HepG2 (cell line): ENCODE measurements around the gene RAB28. TPM values are rescaled to one million over a fixed set of nuclear protein-coding genes. Genes with fewer than 3 reads are reported as not detected.

Experiments
- HNRNPUL1 ChIP-seq: fragments of 200-400 bp; formaldehyde crosslinking; IDR thresholded peaks from 2 replicates; pipeline ENCODE4 v1.6.1; 2017; ENCODE audit warnings: low read depth, mild to moderate bottlenecking, low read length, moderate library complexity
- KDM2A ChIP-seq: sonication (generic); formaldehyde crosslinking; IDR thresholded peaks from 2 replicates; pipeline ENCODE4 v1.4.0; 2020; ENCODE audit warnings: low read depth, missing genetic modification reagents, borderline replicate concordance
- MBNL3 ChIP-seq: fragments of 250-450 bp; sonication (Bioruptor Pico); conservative IDR thresholded peaks from 2 replicates; pipeline ENCODE4 v1.8.0; 2022; ENCODE audit warnings: mild to moderate bottlenecking, inconsistent platforms
- MEF2D ChIP-seq: sonication (generic); formaldehyde crosslinking; IDR thresholded peaks from 2 replicates; pipeline ENCODE4 v1.5.1; 2020; ENCODE audit warnings: mild to moderate bottlenecking, missing genetic modification reagents
- PHF8 ChIP-seq: sonication (generic); formaldehyde crosslinking; IDR thresholded peaks from 2 replicates; pipeline ENCODE4 v1.5.0; 2020; ENCODE audit warnings: missing genetic modification reagents
- TCF7 ChIP-seq: sonication (generic); IDR thresholded peaks from 2 replicates; pipeline ENCODE4 v1.6.1; 2016; ENCODE audit warnings: antibody characterized with exemption, low read depth
- TOE1 ChIP-seq: sonication (generic); formaldehyde crosslinking; IDR thresholded peaks from 2 replicates; pipeline ENCODE4 v1.4.0; 2020; ENCODE audit warnings: mild to moderate bottlenecking, missing genetic modification reagents
- ZNF138 ChIP-seq: sonication (generic); formaldehyde crosslinking; IDR thresholded peaks from 2 replicates; pipeline ENCODE4 v1.5.0; 2020; ENCODE audit warnings: mild to moderate bottlenecking, low read depth, missing genetic modification reagents
- ZNF615 ChIP-seq: sonication (generic); formaldehyde crosslinking; IDR thresholded peaks from 2 replicates; pipeline ENCODE4 v1.5.0; 2020; ENCODE audit warnings: mild to moderate bottlenecking, missing genetic modification reagents, borderline replicate concordance
- ZNF644 ChIP-seq: IDR thresholded peaks from 2 replicates; pipeline ENCODE4 v1.6.1; 2016; ENCODE audit warnings: low read depth
- polyA plus RNA-seq, 8 experiments: library from polyadenylated mRNA; depleted of rRNA in 3 of 8; stranded (reverse) in 7 of 8; unstranded in 1 of 8; fragments of >200 nt; fragmentation: Illumina TruSeq in 4 of 8; extraction: Trizol in 4 of 8; gene quantifications; 2 replicates each; pipeline versions ENCODE4 v1.2.1 to v1.2.3, GENCODE V29; 2011 to 2016; ENCODE audit warnings: low read depth in 4 of 8, missing spikeins in 1 of 8, mixed read lengths in 1 of 8; ENCODE audit not compliant: insufficient read depth in 1 of 8
- total RNA-seq, 5 experiments: library from RNA; depleted of rRNA; stranded (reverse); fragments of >200 nt; fragmentation: Illumina TruSeq; extraction: Trizol; gene quantifications; 2 replicates each; pipeline ENCODE4 v1.2.3, GENCODE V29; 2016; ENCODE audit warnings: low read depth in 1 of 5
- TF ChIP-seq, protein P1 (sequence below): sonication (generic); formaldehyde crosslinking; IDR thresholded peaks from 2 replicates; pipeline ENCODE4 v1.5.1; 2020; ENCODE audit warnings: missing genetic modification reagents, mild to moderate bottlenecking, borderline replicate concordance
- TF ChIP-seq, protein P2 (sequence below): sonication (generic); formaldehyde crosslinking; IDR thresholded peaks from 2 replicates; pipeline ENCODE4 v1.8.0; 2022; ENCODE audit warnings: low read depth, missing genetic modification reagents
- TF ChIP-seq, protein P3 (sequence below): sonication (generic); formaldehyde crosslinking; IDR thresholded peaks from 2 replicates; pipeline ENCODE4 v1.4.0; 2020; ENCODE audit warnings: mild to moderate bottlenecking, missing genetic modification reagents
- TF ChIP-seq, protein P4 (sequence below): sonication (generic); formaldehyde crosslinking; IDR thresholded peaks from 2 replicates; pipeline ENCODE4 v1.9.0; 2021; ENCODE audit warnings: mild to moderate bottlenecking, missing genetic modification reagents
- TF ChIP-seq, protein P5 (sequence below): sonication (generic); formaldehyde crosslinking; IDR thresholded peaks from 2 replicates; pipeline ENCODE4 v1.4.0; 2020; ENCODE audit warnings: missing genetic modification reagents, borderline replicate concordance

RAB28 gene
- total and polyA plus RNA-seq, 2 of the 13 experiments (the other 11 are each of a cell fraction or from before 2014, with no cell fraction given) = 11.8 to 18.2 TPM

DNA sequence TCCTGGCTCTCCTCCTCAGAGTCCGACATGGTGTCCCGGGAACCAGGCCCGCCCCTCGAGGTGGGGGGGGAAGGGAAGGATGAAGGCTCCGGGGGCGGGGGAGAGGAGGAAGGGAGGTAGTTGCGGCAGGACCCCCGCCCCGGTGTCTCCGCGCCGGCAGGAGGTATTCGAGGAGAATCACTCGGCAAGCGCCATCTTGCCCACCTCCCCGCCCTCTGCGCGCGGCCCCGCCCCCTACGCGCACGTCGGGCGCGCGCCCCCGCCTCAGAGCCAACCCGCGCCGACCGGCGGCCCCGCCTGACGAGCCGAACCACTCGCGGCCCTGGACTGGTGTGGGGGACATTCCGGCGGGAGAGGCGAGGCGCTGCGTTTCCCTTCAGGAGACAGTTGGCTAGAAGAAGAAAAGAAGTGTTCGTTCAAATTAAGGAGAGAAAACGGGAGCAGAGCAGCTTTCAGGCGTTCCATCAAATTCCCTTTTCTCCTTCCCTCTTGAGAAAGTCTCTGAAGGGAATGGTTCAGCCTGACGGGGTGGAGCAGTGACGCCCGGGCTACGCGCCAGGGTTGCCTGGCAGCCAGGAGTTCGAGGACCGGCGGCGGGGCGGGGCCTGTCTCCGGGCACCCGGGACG is at the start of gene RAB28 (continued):
- TF ChIP-seq TCF7 (no peak), MEF2D (CRISPR knock-in tag) (no peak), TOE1 (no peak), MBNL3 (CRISPR knock-in tag) (no peak), ZNF615 (no peak), ZNF644 (CRISPR knock-in tag) (no peak), HNRNPUL1 (no peak), PHF8 (CRISPR knock-in tag) (peak; percentile 51), ZNF138 (CRISPR knock-in tag) (0 out of 2 replicates have a peak, but pooled peaks have one; percentile 23), KDM2A (CRISPR knock-in tag) (no peak; the same call in 1 of the 2 replicates)
- TF ChIP-seq, protein P1, sequence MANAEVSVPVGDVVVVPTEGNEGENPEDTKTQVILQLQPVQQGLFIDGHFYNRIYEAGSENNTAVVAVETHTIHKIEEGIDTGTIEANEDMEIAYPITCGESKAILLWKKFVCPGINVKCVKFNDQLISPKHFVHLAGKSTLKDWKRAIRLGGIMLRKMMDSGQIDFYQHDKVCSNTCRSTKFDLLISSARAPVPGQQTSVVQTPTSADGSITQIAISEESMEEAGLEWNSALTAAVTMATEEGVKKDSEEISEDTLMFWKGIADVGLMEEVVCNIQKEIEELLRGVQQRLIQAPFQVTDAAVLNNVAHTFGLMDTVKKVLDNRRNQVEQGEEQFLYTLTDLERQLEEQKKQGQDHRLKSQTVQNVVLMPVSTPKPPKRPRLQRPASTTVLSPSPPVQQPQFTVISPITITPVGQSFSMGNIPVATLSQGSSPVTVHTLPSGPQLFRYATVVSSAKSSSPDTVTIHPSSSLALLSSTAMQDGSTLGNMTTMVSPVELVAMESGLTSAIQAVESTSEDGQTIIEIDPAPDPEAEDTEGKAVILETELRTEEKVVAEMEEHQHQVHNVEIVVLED (CRISPR knock-in tag) = peak; percentile 82
- TF ChIP-seq, protein P2, sequence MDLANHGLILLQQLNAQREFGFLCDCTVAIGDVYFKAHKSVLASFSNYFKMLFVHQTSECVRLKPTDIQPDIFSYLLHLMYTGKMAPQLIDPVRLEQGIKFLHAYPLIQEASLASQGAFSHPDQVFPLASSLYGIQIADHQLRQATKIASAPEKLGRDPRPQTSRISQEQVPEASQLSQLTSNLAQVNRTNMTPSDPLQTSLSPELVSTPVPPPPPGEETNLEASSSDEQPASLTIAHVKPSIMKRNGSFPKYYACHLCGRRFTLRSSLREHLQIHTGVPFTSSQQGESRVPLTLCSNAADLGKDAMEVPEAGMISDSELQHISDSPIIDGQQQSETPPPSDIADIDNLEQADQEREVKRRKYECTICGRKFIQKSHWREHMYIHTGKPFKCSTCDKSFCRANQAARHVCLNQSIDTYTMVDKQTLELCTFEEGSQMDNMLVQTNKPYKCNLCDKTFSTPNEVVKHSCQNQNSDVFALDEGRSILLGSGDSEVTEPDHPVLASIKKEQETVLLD (CRISPR knock-in tag) = 0 out of 2 replicates have a peak, but pooled peaks have one; percentile 4
- TF ChIP-seq, protein P3, sequence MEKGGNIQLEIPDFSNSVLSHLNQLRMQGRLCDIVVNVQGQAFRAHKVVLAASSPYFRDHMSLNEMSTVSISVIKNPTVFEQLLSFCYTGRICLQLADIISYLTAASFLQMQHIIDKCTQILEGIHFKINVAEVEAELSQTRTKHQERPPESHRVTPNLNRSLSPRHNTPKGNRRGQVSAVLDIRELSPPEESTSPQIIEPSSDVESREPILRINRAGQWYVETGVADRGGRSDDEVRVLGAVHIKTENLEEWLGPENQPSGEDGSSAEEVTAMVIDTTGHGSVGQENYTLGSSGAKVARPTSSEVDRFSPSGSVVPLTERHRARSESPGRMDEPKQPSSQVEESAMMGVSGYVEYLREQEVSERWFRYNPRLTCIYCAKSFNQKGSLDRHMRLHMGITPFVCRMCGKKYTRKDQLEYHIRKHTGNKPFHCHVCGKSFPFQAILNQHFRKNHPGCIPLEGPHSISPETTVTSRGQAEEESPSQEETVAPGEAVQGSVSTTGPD (CRISPR knock-in tag) = no peak
- TF ChIP-seq, protein P4, sequence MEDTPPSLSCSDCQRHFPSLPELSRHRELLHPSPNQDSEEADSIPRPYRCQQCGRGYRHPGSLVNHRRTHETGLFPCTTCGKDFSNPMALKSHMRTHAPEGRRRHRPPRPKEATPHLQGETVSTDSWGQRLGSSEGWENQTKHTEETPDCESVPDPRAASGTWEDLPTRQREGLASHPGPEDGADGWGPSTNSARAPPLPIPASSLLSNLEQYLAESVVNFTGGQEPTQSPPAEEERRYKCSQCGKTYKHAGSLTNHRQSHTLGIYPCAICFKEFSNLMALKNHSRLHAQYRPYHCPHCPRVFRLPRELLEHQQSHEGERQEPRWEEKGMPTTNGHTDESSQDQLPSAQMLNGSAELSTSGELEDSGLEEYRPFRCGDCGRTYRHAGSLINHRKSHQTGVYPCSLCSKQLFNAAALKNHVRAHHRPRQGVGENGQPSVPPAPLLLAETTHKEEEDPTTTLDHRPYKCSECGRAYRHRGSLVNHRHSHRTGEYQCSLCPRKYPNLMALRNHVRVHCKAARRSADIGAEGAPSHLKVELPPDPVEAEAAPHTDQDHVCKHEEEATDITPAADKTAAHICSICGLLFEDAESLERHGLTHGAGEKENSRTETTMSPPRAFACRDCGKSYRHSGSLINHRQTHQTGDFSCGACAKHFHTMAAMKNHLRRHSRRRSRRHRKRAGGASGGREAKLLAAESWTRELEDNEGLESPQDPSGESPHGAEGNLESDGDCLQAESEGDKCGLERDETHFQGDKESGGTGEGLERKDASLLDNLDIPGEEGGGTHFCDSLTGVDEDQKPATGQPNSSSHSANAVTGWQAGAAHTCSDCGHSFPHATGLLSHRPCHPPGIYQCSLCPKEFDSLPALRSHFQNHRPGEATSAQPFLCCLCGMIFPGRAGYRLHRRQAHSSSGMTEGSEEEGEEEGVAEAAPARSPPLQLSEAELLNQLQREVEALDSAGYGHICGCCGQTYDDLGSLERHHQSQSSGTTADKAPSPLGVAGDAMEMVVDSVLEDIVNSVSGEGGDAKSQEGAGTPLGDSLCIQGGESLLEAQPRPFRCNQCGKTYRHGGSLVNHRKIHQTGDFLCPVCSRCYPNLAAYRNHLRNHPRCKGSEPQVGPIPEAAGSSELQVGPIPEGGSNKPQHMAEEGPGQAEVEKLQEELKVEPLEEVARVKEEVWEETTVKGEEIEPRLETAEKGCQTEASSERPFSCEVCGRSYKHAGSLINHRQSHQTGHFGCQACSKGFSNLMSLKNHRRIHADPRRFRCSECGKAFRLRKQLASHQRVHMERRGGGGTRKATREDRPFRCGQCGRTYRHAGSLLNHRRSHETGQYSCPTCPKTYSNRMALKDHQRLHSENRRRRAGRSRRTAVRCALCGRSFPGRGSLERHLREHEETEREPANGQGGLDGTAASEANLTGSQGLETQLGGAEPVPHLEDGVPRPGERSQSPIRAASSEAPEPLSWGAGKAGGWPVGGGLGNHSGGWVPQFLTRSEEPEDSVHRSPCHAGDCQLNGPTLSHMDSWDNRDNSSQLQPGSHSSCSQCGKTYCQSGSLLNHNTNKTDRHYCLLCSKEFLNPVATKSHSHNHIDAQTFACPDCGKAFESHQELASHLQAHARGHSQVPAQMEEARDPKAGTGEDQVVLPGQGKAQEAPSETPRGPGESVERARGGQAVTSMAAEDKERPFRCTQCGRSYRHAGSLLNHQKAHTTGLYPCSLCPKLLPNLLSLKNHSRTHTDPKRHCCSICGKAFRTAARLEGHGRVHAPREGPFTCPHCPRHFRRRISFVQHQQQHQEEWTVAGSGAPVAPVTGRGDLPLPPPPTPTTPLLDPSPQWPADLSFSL = no peak
- TF ChIP-seq, protein P5, sequence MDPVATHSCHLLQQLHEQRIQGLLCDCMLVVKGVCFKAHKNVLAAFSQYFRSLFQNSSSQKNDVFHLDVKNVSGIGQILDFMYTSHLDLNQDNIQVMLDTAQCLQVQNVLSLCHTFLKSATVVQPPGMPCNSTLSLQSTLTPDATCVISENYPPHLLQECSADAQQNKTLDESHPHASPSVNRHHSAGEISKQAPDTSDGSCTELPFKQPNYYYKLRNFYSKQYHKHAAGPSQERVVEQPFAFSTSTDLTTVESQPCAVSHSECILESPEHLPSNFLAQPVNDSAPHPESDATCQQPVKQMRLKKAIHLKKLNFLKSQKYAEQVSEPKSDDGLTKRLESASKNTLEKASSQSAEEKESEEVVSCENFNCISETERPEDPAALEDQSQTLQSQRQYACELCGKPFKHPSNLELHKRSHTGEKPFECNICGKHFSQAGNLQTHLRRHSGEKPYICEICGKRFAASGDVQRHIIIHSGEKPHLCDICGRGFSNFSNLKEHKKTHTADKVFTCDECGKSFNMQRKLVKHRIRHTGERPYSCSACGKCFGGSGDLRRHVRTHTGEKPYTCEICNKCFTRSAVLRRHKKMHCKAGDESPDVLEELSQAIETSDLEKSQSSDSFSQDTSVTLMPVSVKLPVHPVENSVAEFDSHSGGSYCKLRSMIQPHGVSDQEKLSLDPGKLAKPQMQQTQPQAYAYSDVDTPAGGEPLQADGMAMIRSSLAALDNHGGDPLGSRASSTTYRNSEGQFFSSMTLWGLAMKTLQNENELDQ (CRISPR knock-in tag) = no peak
